GM19438 (cell line): Measurements from ENCODE around the gene C2orf68.
"Not testable (repeated sequence)": the region's sequence is repeated elsewhere in the genome, so short reads cannot be mapped to it uniquely, and the experiment has no call there.

Experiments
- ATAC-seq: cut with Tn5 transposase; IDR thresholded peaks from one replicate; pipeline ENCODE4 v1.9.1; 2021; ENCODE audit warnings: low read depth; ENCODE audit not compliant: unreplicated experiment

C2orf68 gene, protein sequence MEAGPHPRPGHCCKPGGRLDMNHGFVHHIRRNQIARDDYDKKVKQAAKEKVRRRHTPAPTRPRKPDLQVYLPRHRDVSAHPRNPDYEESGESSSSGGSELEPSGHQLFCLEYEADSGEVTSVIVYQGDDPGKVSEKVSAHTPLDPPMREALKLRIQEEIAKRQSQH

DNA sequence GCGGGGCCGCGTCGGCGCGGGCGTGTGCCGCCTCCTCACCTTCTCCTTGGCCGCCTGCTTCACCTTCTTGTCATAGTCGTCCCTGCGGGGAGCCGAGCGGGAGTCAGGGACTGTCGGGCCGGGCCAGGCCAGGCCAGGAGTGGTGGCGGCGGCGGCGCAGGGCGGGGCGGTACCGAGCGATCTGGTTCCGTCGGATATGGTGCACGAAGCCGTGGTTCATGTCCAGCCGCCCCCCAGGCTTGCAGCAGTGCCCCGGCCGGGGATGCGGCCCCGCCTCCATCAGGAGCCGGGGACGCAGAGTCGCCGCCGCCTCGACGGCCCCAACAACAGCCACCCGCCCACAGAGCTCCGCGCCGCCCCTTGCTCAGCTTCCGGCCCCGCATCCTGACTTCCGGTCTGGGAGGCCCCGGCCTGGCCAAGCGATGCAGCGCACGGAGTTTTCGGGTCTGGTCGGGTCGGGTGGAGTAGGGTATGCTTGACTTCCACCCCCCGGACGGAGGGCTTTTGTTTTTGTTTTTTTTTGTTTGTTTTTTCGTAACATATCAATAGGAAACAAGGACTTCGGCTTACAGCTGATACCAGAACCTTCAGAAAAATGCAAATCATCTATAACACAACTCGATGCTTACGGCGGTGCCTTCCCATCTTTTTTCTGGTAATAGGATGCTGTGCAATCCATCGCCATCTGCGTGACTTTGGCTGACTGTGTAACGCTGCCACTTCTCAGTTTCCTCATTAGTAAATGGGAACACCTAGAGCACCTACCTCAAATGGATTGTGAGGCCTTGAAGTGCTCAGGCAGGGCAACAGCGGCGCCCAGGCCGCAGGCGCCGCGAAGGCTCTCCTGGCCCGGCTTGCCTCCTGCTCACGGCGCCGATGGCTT lies at the start of gene C2orf68:
C2orf68 (minus strand) TSS at position 362 of the 883 bp plus-strand sequence; CDS start at position 280, 82 bp downstream.
- ATAC-seq = peak; percentile 70

DNA sequence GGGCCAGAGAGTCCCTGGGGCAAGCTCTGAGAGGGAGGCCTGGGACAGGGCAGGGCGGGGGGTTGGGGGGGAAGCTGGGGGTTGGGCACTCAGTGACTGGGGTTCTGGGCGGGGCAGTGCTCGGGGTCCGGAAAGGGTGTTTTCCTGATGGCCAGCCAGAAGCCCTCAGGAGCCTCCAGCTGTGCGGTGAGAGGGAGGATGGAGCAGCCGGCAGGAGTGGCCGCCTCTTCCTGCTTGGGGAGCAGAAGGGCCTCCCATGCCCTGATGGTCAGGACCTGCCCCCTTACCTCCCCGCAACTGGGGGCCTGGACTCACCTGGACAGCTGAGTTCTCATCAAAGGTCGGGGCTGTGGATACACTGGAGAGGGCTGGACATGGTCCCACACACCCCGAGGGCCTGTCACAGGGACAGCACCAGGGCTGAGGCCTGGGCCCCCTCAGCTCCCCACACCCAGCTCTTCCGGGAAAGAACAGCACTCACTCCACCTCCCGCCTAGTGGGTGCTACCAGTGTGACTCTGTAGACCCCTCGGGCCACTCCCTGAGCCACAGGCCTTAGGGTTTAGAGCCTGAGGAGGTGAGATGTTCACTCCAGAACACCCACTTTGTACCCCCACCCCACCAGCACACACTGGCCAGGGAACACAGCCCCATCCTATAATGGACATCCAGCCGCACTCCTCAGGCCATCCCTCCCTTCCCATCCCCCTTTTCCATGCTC lies 49.4 kb upstream of the C2orf68 start:
- no peak for ATAC-seq

DNA sequence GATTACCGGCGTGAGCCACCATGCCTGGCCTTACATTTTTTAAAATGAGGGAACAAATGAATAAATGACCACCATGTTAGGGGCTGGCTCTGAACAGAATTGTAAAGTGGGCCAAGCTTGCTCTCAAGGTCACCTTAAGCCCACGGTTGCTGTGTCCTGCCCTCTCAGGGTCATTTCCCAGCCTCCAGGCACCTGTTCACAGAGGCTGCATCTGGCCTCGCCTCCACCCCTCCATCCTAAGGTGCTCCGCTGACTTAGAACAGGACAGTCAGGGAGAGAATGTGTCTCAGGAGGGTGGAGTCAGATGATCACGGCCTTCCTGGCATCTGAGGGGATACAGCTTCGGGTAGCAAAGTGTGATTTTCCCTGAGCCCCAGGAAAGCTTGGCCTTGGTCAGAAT lies 48.9 kb upstream of the C2orf68 start:
- no peak for ATAC-seq

DNA sequence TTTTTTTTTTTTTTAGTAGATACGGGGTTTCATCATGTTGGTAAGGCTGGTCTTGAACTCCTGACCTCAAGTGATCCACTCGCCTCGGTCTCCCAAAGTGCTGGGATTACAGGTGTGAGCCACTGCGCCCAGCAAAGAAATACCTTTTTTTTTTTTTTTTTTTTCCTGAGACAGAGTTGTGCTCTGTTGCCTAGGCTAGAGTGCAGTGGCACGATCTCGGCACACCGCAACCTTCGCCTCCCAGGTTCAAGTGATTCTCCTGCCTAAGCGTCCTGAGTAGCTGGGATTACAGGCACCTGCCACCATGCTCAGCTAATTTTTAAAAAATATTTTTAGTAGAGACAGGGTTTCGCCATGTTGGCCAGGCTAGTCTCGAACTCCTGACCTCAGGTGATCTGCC lies 48.4 kb upstream of the C2orf68 start:
- not testable (repeated sequence) for ATAC-seq

DNA sequence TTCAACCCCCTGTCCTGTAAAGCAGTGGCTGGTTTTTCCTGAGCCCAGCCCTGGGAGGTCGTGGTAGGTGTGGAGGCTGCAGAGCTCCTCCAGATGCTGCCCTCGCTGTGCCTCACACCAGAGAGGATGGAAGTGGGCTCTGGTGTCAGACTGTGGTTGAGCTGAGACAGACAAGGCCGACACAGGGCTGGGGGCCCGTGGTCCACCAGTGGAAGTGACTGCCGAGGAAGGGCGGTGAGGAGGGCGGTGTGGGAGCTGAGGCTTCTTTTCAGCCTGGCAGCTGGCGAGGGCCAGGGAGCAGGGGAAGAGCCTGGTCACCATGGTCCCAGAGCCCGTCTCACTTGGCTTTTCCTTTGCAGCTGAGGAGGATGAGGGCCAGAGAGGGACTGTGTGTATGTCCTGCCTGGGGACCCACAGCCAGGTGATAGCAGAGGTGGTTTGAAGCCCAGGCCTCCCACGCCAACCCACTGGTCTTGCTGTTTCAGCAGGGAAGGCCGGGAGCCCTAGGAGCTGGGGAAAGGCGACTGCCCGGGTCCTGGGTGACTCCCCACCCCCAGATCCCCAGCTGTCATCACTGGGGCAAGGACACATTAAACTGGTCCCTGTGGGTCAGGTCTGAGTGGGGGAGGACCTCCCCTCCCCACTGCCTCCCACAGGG lies 47.6 kb upstream of the C2orf68 start:
- ATAC-seq = no peak

DNA sequence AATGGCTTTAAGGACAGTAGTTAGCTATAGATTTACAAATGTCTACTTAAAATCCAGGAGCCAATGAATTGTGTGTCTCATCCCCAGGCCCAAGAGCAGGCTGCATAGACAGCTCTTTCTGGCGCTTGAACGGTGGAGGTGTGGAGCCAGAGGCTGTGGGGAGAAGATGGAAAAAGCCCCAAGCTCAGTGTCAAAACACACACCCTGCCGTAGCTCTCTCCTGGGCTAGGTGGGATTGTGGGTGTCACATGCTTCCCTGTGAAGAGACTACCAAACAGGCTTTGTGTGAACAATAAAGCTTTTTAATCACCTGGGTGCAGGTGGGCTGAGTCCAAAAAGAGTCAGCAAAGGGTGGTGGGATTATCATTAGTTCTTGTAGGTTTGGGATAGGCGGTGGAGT lies 45.5 kb upstream of the C2orf68 start:
- not testable (repeated sequence) for ATAC-seq

DNA sequence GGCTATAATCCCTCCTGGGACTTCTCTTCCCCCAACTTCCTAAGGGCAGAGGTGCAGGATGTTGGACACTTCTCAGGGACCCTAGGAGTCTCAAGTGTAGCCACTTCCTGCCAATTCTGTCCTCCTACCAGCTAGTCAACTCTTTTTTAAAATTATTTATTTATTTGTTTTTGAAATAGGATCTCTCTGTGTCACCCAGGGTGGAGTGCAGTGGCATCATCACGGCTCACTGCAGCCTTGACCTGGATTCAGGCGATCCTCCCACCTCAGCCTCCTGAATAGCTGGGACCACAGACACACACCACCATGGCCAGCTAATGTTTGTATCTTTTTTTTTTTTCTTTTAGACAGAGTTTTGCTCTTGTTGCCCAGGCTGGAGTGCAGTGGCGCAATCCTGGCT lies 44.6 kb upstream of the C2orf68 start:
- ATAC-seq = no peak

DNA sequence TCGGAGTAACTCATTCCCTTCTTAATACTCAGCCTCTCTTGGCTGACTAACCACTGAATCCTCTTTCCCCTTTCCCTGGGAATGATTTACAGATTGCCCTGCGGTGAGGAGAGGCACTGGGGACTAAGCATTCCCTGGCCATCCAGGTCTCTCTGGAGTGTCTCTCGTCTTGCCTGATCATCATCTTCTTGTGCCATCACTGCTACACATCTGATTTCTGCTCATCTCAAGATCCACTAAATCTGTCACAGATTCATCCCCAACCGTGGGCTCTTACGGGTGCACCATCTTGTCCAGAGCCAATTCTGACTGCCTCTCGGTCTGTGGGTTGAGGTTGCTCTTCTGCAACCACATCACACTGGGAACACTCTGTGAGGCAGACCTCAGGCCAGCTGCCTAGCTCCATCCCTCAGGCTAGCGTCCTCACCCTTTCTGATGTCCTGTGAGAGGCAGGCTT lies 44.1 kb upstream of the C2orf68 start:
- ATAC-seq = no peak

DNA sequence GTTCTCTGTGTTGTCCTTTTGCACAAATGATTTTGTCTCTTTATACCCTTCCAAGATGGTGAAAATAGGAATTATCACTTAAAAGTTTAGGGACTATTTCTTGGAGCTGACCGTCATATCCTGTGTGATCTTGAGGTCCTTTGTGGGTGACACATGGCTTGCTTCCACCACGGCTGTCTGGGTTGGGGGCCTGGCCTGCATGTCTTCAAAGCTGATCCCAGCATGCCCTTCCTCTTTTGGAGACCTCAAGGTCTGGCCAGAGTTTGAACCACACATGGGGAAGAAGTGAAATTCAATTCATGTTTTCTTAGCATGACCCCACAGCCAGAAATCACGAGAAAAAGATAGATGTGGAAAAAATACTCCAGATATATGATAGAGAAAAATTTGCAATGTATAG lies 42.1 kb upstream of the C2orf68 start:
- ATAC-seq = no peak

DNA sequence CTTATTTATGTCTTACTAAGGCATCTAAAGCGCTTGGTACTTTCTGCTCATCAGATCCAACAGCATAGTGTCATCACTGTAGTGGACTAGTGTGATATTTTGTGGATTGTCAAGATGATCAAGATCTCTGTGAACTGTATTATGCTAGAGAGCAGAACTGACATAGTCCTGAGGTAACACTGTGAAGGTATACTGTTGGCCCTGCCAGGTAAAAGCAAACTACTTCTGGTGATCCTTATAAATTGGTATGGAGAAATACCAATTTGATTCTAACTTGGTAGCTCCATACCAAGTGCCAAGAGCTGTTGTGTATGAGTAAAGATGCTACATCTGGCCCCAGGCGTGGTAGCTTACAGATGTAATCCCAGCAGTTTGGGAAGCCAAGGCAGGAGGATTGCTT lies 40.2 kb upstream of the C2orf68 start:
- ATAC-seq = no peak

DNA sequence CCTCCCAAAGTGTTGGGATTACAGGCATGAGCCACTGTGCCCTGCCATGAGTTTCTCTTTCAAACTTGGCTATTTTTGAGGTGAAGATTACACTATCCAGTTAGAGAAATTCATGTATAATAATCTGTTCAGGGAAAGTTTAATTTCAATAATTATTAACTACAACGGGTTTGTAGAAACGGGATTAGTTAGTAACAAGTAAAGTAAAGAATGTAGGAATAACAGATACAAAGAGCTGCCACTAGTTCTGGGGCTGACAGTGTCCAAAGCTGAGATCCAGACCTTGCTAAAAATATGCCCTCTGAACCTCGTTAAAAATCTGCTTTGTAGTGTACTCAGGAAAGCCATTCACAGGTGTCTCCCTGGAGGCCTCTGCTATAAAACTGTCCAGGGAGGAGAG lies 39.2 kb upstream of the C2orf68 start:
- ATAC-seq = no peak

DNA sequence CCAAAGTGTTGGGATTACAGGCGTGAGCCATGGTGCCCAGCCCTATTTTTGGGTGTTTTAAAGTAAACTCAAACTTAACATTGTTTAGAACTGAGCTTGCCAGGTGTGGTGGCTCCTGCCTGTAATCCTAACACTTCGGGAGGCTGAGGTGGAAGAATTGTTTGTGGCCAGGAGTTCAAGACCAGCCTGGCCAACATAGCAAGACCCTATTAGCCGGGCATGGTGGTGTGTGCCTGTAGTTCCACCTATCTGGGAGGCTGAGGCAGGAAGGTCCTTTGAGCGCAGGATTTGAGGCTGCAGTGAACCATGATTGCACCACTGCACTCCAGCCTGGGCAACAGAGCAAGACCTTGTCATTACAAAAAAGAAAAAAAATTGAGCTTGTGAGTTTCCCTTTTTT lies 38.6 kb upstream of the C2orf68 start:
- no peak for ATAC-seq

DNA sequence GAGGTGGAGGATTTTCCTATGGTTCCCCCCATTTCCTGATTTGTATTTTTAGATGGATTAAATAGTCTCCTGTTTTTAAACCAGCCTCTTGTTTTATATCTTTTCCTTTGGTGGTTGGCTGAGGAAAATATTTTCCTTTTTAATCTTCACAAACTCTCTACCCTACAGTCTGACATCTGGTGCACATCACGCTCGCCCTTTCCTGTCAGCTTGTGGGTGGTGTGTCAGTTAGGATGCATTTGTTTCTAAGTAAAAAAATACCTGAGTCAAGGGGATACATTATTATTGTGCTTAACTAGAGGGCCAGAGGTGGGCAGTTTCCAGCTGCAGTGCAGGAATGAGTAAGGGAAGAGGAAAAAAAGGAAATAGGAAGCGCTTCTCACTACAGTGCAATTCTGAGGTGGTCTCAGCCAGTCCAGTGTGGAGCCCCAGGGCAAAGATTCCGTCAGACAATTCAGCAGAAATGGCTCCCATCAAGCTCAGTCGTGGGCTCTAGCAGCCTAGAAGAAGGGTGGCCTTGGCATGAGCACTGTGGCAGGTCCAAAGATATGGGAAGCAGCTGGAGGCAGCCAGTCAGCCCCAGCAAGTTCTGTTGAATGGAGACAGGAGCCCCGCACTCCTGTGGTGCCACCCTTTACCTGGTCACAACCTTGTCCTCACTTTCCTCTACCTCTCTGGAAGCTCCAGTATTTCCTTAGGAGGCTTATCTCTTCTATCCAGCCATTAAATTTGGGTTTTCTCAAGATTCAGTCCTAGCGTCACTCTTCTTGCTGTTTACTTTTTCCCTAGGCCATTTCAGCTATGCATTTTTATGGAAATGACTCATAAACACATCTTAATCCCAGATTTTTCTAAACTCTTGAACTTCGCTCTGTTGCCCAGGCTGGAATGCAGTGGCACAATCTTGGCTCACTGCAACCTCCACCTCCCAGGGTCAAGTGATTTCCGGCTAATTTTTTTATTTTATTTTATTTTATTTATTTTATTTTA lies 37.6 kb upstream of the C2orf68 start:
- no peak for ATAC-seq

DNA sequence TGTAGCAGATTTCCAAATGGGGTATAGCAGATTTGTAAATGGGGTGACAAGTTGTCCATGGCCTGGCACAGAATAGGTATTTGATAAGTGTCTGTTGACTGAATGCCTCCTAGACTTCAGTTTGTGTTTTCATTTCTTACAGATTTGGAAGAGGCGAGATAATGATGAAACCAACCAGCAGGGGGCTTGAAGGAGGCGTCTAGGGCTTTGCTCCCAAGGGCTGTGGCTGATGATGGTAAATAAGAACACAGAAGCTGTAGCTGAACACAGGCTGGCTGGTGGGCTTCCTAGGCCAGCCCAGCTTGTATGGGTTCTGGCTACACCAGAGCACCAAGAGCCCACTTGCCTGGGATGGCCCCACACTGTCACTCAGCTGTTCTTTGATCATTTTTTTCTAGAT lies 36.8 kb upstream of the C2orf68 start:
- ATAC-seq = no peak

DNA sequence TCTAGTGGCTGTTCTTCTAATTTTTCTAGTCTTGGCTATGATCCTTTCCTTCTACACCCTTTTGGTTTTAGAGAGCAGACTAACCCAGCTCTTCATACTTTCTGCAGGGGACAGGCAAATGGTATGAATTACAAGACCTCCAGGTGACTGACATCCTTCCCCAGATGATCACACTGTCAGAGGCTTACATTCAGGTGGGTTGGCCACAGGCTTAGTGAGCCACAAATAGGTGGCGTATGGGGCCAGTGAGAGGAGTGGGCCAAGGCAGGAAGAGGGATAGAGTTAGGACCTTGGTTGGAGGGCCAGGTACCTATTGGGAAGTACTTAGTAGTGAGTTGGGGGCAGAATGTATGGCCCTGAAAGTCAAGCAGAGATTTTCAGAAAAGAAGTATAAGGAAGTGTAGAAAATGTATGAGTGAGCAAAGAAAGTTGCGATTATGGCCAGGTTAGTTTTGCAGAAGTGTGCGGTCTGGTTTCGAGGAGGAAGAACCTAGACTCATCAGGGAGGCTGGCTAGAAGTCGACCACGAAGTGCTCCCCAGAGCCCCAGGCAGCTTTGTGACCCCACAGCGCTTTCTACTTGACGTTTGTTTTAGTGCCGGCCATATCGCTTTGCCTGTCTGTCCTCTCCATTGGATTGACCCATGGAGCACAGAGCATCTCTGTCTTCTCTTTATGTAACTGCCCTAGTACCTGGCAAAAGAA lies 36.1 kb upstream of the C2orf68 start:
- peak; percentile 83 for ATAC-seq

DNA sequence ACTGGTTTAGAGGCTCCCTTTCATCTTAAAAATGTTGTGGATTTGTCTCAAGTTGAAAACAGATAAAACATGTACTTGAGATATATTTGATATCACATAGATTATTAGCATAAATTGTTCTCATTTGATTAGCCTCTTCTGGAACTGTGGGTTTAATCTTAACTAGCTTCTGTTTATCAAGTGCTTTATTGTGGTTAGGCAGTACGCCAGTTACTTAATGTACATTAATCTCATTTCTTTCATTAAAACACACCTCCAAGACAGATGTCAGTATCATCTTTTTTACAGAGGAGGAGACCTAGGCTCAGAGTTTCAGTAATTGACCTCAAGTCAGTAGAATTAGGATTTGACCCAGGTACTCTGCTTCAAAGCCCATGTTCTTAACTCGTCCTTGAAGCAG lies 34.3 kb upstream of the C2orf68 start:
- ATAC-seq = no peak

DNA sequence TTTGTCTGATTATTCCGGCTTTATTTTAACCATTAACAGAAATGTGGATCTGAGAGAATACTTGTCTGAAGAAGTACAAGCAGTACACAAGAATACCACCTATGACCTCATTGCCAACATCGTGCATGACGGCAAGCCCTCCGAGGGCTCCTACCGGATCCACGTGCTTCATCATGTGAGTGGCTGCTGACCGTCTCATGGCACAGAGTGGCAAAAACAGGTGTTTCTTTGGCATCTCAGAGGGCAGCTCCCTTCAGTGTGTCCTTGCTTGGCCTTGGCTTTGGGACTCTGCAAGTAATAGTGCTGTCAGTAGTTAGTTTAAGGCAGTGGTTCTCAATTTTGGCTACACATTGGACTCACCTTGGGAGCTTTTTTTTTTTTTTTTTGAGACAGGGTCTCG lies 33.0 kb upstream of the C2orf68 start:
- ATAC-seq = no peak

DNA sequence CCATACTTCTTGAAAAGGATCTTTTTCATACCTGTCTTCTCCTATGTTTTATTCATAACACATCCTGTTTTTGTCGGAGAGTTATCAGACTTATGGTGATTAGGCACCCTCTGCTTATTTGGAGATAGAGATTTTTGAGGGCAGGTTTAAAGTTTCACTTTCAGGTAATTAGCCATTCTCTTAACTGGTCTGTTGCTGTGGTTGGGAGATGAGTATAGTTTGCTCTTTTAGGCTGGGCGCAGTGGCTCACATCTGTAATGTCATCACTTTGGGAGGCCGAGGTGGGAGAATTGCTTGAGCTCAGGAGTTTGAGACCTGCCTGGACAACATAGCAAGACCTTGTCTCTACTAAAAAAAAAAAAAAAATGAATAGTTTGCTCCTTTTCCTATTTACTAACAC lies 30.9 kb upstream of the C2orf68 start:
- ATAC-seq = peak; percentile 82

DNA sequence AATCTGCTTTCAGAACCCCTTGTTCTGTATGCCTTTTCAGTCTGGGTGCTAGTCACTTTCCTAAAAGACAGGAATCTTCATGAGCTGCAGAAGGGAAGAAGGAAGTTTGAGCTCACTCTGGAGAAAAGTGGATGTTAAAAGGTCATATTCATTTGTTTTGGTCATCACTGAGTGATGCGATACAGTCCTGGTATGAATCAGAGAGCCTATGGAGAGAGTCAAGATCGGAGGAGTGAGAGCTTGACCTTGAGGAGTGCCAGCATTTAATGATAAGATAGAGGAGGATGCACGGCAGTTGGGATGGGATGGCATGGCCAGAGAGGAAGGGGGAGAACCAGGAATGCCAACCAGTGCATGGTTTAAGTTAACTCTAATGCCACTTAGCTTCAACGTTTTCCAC lies 23.8 kb upstream of the C2orf68 start:
- ATAC-seq = no peak
